ENCODE results near the gene CPSF7. TPM values are rescaled to one million over a fixed set of nuclear protein-coding genes. Genes with fewer than 3 reads are reported as not detected.
"Not testable (repeated sequence)": the region's sequence is repeated elsewhere in the genome, so short reads cannot be mapped to it uniquely, and the experiment has no call there.

CPSF7 gene
- polyA plus RNA-seq, 1 donor, result 129 TPM

GRCh38 chr11:61392981-61393595 is 36.7 kb downstream of the CPSF7 start:
- peak; percentile 13 for DNase-seq

- no peak for DNase-seq
Measured at GRCh38 chr11:61390161-61390560, 39.6 kb downstream of the CPSF7 start.

- DNase-seq, result no peak
Measured at GRCh38 chr11:61384271-61385242, 45.2 kb downstream of the CPSF7 start.

- DNase-seq, result not testable (repeated sequence)
Measured at GRCh38 chr11:61383859-61384258, 45.9 kb downstream of the CPSF7 start.

GRCh38 chr11:61380884-61381283 is 48.9 kb downstream of the CPSF7 start:
- DNase-seq, result no peak

GRCh38 chr11:61378713-61379313 is 51.0 kb downstream of the CPSF7 start:
- no peak for DNase-seq

- no peak for DNase-seq
Measured at GRCh38 chr11:61377461-61378160, 52.2 kb downstream of the CPSF7 start.

GRCh38 chr11:61375761-61376108 is 54.0 kb downstream of the CPSF7 start:
- no peak for DNase-seq

- no peak for DNase-seq
Measured at GRCh38 chr11:61372659-61373420, 56.9 kb downstream of the CPSF7 start.

GRCh38 chr11:61370349-61371005 is 59.3 kb downstream of the CPSF7 start:
- DNase-seq, result no peak

GRCh38 chr11:61369372-61370348 is 60.1 kb downstream of the CPSF7 start:
- no peak for DNase-seq

GRCh38 chr11:61368646-61369045 is 61.1 kb downstream of the CPSF7 start:
- DNase-seq, result no peak

GRCh38 chr11:61367406-61367805 is 62.4 kb downstream of the CPSF7 start:
- DNase-seq, result no peak

- no peak for DNase-seq
Measured at GRCh38 chr11:61364012-61364675, 65.6 kb downstream of the CPSF7 start.

GRCh38 chr11:61362542-61362875 is 67.3 kb downstream of the CPSF7 start:
- no peak for DNase-seq

- peak; percentile 92 for DNase-seq
Measured at GRCh38 chr11:61361741-61362541, 67.8 kb downstream of the CPSF7 start, which contains the start of the genes CYB561A3 and TMEM138. CYB561A3 (minus strand) TSS chr11:61361882; CDS start chr11:61356713, 5,169 bp downstream. TMEM138 (plus strand) TSS chr11:61362374; CDS start chr11:61364391, 2,017 bp downstream.

GRCh38 chr11:61361237-61361740 is 68.5 kb downstream of the CPSF7 start:
- no peak for DNase-seq

GRCh38 chr11:61359516-61359915 is 70.3 kb downstream of the CPSF7 start:
- DNase-seq, result no peak
